NB4 (cell line): ENCODE measurements around the gene YPEL5.

Source experiments
- CTCF ChIP-seq: IDR thresholded peaks from one replicate; pipeline ENCODE4 v1.5.1; 2012; ENCODE audit warnings: low read depth, low read length
- POLR2A ChIP-seq: IDR thresholded peaks from 2 replicates; pipeline ENCODE4 v1.6.1; 2011; ENCODE audit warnings: mild to moderate bottlenecking; ENCODE audit not compliant: insufficient read length; ENCODE audit errors: extremely low read depth

- TF ChIP-seq CTCF (no peak), POLR2A (no peak)
Observed at GRCh38 chr2:30180226-30180625, 33.4 kb downstream of the YPEL5 start.
